ENCODE measurements around the gene DHRS12. TPM values are rescaled to one million over a fixed set of nuclear protein-coding genes. Genes with fewer than 3 reads are reported as not detected.

The DHRS12 gene
- total RNA-seq, 1 donor from 2014 or later = 12.5 TPM

DNA sequence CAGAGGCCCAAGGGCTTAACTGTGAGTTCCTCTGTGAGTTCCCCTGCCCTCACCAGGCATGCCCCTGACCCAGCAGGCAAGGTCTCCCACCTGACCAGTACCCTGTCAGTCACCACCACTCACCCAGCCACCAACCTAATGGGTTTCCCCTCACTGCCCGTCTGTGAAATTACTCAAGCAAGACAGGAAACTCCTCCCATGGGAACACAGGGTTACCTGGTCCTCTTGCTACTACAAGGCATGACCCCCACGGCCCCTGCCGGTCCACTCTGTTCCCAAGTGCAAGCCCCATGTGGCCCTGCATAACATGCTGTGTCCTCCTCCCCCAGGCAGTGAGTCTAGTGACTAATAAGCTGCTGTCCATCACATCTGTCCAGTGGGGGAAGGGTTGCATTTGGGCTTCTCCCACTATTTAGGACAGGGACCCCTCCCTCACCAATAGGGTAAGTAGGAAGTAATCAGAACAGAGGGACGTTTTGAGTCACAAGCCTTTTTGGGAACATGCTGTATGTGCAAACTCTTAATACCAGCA, 8.0 kb upstream of the DHRS12 start:
- Histone ChIP-seq H3K9me3 (no peaks in the 10 kb centered on the region), H3K27me3 (no peaks in the 10 kb centered on the region), H3K27ac (no peak overlapping the region), H3K4me1 (peaks cover 16% of the 10 kb centered on the region), H3K4me3 (no peak overlapping the region), H3K36me3 (no peaks in the 10 kb centered on the region)
- TF ChIP-seq, protein P1, sequence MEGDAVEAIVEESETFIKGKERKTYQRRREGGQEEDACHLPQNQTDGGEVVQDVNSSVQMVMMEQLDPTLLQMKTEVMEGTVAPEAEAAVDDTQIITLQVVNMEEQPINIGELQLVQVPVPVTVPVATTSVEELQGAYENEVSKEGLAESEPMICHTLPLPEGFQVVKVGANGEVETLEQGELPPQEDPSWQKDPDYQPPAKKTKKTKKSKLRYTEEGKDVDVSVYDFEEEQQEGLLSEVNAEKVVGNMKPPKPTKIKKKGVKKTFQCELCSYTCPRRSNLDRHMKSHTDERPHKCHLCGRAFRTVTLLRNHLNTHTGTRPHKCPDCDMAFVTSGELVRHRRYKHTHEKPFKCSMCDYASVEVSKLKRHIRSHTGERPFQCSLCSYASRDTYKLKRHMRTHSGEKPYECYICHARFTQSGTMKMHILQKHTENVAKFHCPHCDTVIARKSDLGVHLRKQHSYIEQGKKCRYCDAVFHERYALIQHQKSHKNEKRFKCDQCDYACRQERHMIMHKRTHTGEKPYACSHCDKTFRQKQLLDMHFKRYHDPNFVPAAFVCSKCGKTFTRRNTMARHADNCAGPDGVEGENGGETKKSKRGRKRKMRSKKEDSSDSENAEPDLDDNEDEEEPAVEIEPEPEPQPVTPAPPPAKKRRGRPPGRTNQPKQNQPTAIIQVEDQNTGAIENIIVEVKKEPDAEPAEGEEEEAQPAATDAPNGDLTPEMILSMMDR (IDR thresholded peaks at IDR 0.05) = no peak
- no peak for TF ChIP-seq POLR2AphosphoS5 (IDR thresholded peaks at IDR 0.05; ENCODE audit: insufficient read depth in 1 of 2, low read depth in 1 of 2)
- TF ChIP-seq POLR2A (IDR thresholded peaks at IDR 0.05) = no peak
- intact Hi-C loops (cut with DNase I) = loop anchor here (10.0 kb wide), 1 partner anchor 313 kb away; the partner anchor contains the start of gene NEK5
- no peak for DNase-seq (ENCODE audit: extremely low spot score in 2 of 2)

DNA sequence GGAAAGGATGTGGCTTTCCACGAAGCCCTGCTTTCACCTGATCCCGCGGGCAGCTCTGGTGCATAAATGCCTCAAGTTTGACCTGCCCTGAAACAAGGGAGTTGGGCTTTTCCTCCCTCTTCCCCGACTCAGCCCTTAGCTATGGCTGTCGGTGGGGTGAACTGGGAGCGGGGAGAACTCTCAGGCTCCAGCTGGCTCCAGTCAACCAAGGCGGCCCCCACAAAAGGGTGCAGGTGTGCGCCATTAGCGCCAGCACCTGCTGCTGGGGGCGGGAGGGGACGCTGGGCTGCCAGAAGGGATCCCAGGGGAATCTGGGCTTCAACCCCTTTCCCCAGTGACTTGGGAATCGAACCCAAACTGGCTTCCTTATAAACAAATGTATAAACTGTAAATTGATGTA, 7.1 kb upstream of the DHRS12 start:
- H3K9me3 ChIP-seq = no peaks in the 10 kb centered on the region
- no peaks in the 10 kb centered on the region for H3K27me3 ChIP-seq
- DNase-seq (ENCODE audit: extremely low spot score in 2 of 2) = no peak
- no peak overlapping the region for H3K4me3 ChIP-seq
- H3K36me3 ChIP-seq = no peaks in the 10 kb centered on the region
- H3K4me1 ChIP-seq = peaks cover 10% of the 10 kb centered on the region
- no peak overlapping the region for H3K27ac ChIP-seq
- intact Hi-C loops (cut with DNase I) = loop anchor here (10.0 kb wide), 1 partner anchor 314 kb away; the partner anchor contains the start of gene NEK5
- TF ChIP-seq POLR2A (IDR thresholded peaks at IDR 0.05) (no peak), POLR2AphosphoS5 (IDR thresholded peaks at IDR 0.05; ENCODE audit: insufficient read depth in 1 of 2, low read depth in 1 of 2) (no peak)
- TF ChIP-seq, protein P1 (IDR thresholded peaks at IDR 0.05) = no peak

DNA sequence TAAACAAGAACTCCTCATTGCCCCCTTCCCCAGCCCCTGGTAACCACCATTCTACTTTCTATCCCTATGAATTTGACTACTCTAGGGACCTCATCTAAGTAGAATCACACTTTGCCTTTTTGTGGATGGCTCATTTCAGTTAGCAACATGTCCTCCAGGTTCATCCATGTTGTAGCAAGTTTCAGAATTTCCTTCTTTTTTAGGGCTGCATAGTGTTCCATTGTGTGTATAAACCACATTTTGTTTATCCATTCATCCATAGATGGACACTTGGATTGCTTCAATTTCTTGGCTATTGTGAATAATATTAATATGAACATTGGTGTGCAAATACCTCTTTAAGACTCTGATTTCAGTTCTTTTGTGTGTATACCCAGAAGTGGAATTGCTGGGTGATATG, 4.8 kb upstream of the DHRS12 start:
- no peak for TF ChIP-seq POLR2A (IDR thresholded peaks at IDR 0.05)
- TF ChIP-seq, protein P1 (IDR thresholded peaks at IDR 0.05) = no peak
- no peak for TF ChIP-seq POLR2AphosphoS5 (IDR thresholded peaks at IDR 0.05; ENCODE audit: insufficient read depth in 1 of 2, low read depth in 1 of 2)
- Histone ChIP-seq H3K27me3 (no peaks in the 10 kb centered on the region), H3K9me3 (no peaks in the 10 kb centered on the region), H3K27ac (no peak overlapping the region), H3K36me3 (no peaks in the 10 kb centered on the region), H3K4me1 (peaks cover 14% of the 10 kb centered on the region), H3K4me3 (no peak overlapping the region)
- intact Hi-C loops (cut with DNase I) = no loop called here
- DNase-seq (ENCODE audit: extremely low spot score in 2 of 2) = no peak

DNA sequence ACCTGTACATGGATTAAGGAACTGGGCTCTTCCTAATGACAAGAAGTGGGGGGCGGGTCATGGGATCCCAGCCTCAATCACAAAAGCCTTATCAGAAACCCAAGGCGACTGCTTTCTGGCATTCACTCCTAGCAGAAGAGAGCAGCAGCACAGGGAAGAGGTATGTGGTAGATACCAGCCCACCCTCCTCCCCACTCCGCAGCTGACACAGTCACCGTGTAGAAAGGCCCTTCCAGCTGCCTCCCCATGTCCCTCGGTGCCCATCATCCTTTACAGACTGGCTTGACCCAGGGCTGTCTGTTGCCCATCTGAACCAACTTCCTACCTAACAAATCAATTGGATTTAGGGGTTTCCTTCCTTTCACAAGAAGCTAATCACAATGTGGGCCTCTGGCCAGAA, 3.1 kb upstream of the DHRS12 start:
- intact Hi-C loops (cut with DNase I) = no loop called here
- Histone ChIP-seq H3K27ac (no peak overlapping the region), H3K9me3 (no peaks in the 10 kb centered on the region), H3K36me3 (no peaks in the 10 kb centered on the region), H3K4me1 (peaks cover 27% of the 10 kb centered on the region), H3K27me3 (no peaks in the 10 kb centered on the region), H3K4me3 (no peak overlapping the region)
- TF ChIP-seq POLR2AphosphoS5 (IDR thresholded peaks at IDR 0.05; ENCODE audit: insufficient read depth in 1 of 2, low read depth in 1 of 2) (no peak), POLR2A (IDR thresholded peaks at IDR 0.05) (no peak)
- TF ChIP-seq, protein P1 (IDR thresholded peaks at IDR 0.05) = no peak
- DNase-seq (ENCODE audit: extremely low spot score in 2 of 2) = no peak

DNA sequence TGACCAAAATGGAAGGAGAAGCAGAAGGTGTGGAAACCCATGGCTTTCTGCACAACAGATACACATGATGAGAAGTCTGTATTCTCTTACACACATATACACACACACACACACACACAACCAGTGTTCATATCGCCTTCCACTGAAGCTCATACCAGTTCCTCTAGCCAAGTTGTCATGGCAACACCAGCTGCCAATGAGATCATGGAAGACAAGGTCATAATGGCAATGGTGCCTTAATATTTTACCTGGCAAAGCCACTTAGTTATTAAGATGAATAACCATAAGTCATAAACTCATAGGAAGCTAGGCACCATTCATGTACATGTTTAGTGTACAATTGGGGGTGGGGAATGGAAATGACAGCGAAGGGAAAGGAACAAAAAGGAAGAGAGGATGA, 2.6 kb upstream of the DHRS12 start:
- intact Hi-C loops (cut with DNase I) = no loop called here
- Histone ChIP-seq H3K27me3 (no peaks in the 10 kb centered on the region), H3K27ac (no peak overlapping the region), H3K4me1 (peaks cover 30% of the 10 kb centered on the region), H3K9me3 (no peaks in the 10 kb centered on the region), H3K36me3 (no peaks in the 10 kb centered on the region), H3K4me3 (no peak overlapping the region)
- TF ChIP-seq, protein P1 (IDR thresholded peaks at IDR 0.05) = no peak
- TF ChIP-seq POLR2AphosphoS5 (IDR thresholded peaks at IDR 0.05; ENCODE audit: insufficient read depth in 1 of 2, low read depth in 1 of 2) (no peak), POLR2A (IDR thresholded peaks at IDR 0.05) (no peak)
- no peak for DNase-seq (ENCODE audit: extremely low spot score in 2 of 2)

Data from vagina (tissue), 2 donors.